ENCODE data around the gene PSMD1.
"Not testable (repeated sequence)": the region's sequence is repeated elsewhere in the genome, so short reads cannot be mapped to it uniquely, and the experiment has no call there.

The PSMD1 gene

GRCh38 chr2:231062776-231063175, 6.1 kb downstream of the PSMD1 start:
- Histone ChIP-seq H3K4me1 (ENCODE audit: control insufficient read depth in 1 of 2, insufficient read depth in 2 of 2, low read length in 2 of 2) (peaks cover 12 to 23% of the 10 kb centered on the region in 2 donors), H3K4me3 (ENCODE audit: low read depth in 1 of 2, low read length in 2 of 2) (no peak overlapping the region), H3K27ac (ENCODE audit: low read length) (no peak overlapping the region), H3K9me3 (ENCODE audit: control insufficient read depth in 1 of 2, low read length in 2 of 2) (no peaks in the 10 kb centered on the region), H3K27me3 (ENCODE audit: low read depth, low read length) (no peaks in the 10 kb centered on the region), H3K36me3 (ENCODE audit: control insufficient read depth in 1 of 2, insufficient read depth in 2 of 2, low read length in 2 of 2) (peaks cover 35 to 56% of the 10 kb centered on the region in 2 donors)

- H3K4me1 ChIP-seq (ENCODE audit: control insufficient read depth in 1 of 2, insufficient read depth in 2 of 2, low read length in 2 of 2) = peaks cover 6 to 17% of the 10 kb centered on the region in 2 donors
- H3K27me3 ChIP-seq (ENCODE audit: low read depth, low read length) = no peaks in the 10 kb centered on the region
- H3K4me3 ChIP-seq (ENCODE audit: low read depth in 1 of 2, low read length in 2 of 2) = no peak overlapping the region
- no peaks in the 10 kb centered on the region for H3K9me3 ChIP-seq (ENCODE audit: control insufficient read depth in 1 of 2, low read length in 2 of 2)
- no peak overlapping the region for H3K27ac ChIP-seq (ENCODE audit: low read length)
- peaks cover 41 to 61% of the 10 kb centered on the region in 2 donors for H3K36me3 ChIP-seq (ENCODE audit: control insufficient read depth in 1 of 2, insufficient read depth in 2 of 2, low read length in 2 of 2)
Measured at GRCh38 chr2:231063347-231063746, 6.7 kb downstream of the PSMD1 start.

- Histone ChIP-seq H3K36me3 (ENCODE audit: control insufficient read depth in 1 of 2, insufficient read depth in 2 of 2, low read length in 2 of 2) (peaks cover 58 to 67% of the 10 kb centered on the region in 2 donors), H3K4me1 (ENCODE audit: control insufficient read depth in 1 of 2, insufficient read depth in 2 of 2, low read length in 2 of 2) (no peaks in the 10 kb centered on the region), H3K4me3 (ENCODE audit: low read depth in 1 of 2, low read length in 2 of 2) (no peak overlapping the region), H3K27me3 (ENCODE audit: low read depth, low read length) (no peaks in the 10 kb centered on the region), H3K9me3 (ENCODE audit: control insufficient read depth in 1 of 2, low read length in 2 of 2) (no peaks in the 10 kb centered on the region), H3K27ac (ENCODE audit: low read length) (no peak overlapping the region)
Measured at GRCh38 chr2:231065966-231066365, 9.3 kb downstream of the PSMD1 start.

GRCh38 chr2:231067531-231067930, 10.9 kb downstream of the PSMD1 start:
- H3K27me3 ChIP-seq (ENCODE audit: low read depth, low read length); H3K9me3 ChIP-seq (ENCODE audit: control insufficient read depth in 1 of 2, low read length in 2 of 2); H3K27ac ChIP-seq (ENCODE audit: low read length); H3K4me3 ChIP-seq (ENCODE audit: low read depth in 1 of 2, low read length in 2 of 2); H3K4me1 ChIP-seq (ENCODE audit: control insufficient read depth in 1 of 2, insufficient read depth in 2 of 2, low read length in 2 of 2): not testable (repeated sequence)
- peaks cover 60 to 64% of the 10 kb centered on the region in 2 donors for H3K36me3 ChIP-seq (ENCODE audit: control insufficient read depth in 1 of 2, insufficient read depth in 2 of 2, low read length in 2 of 2)

GRCh38 chr2:231068525-231069222, 12.0 kb downstream of the PSMD1 start:
- H3K4me1 ChIP-seq (ENCODE audit: control insufficient read depth in 1 of 2, insufficient read depth in 2 of 2, low read length in 2 of 2) = no peaks in the 10 kb centered on the region
- H3K9me3 ChIP-seq (ENCODE audit: control insufficient read depth in 1 of 2, low read length in 2 of 2) = no peaks in the 10 kb centered on the region
- peaks cover 58 to 62% of the 10 kb centered on the region in 2 donors for H3K36me3 ChIP-seq (ENCODE audit: control insufficient read depth in 1 of 2, insufficient read depth in 2 of 2, low read length in 2 of 2)
- no peak overlapping the region for H3K4me3 ChIP-seq (ENCODE audit: low read depth in 1 of 2, low read length in 2 of 2)
- no peak overlapping the region for H3K27ac ChIP-seq (ENCODE audit: low read length)
- no peaks in the 10 kb centered on the region for H3K27me3 ChIP-seq (ENCODE audit: low read depth, low read length)

- no peak overlapping the region for H3K27ac ChIP-seq (ENCODE audit: low read length)
- H3K4me1 ChIP-seq (ENCODE audit: control insufficient read depth in 1 of 2, insufficient read depth in 2 of 2, low read length in 2 of 2) = no peaks in the 10 kb centered on the region
- H3K27me3 ChIP-seq (ENCODE audit: low read depth, low read length) = no peaks in the 10 kb centered on the region
- peaks cover 50 to 54% of the 10 kb centered on the region in 2 donors for H3K36me3 ChIP-seq (ENCODE audit: control insufficient read depth in 1 of 2, insufficient read depth in 2 of 2, low read length in 2 of 2)
- H3K4me3 ChIP-seq (ENCODE audit: low read depth in 1 of 2, low read length in 2 of 2) = no peak overlapping the region
- H3K9me3 ChIP-seq (ENCODE audit: control insufficient read depth in 1 of 2, low read length in 2 of 2) = no peaks in the 10 kb centered on the region
Measured at GRCh38 chr2:231069379-231070054, 12.8 kb downstream of the PSMD1 start.

- peaks cover 0 to 7% of the 10 kb centered on the region in 2 donors for H3K4me1 ChIP-seq (ENCODE audit: control insufficient read depth in 1 of 2, insufficient read depth in 2 of 2, low read length in 2 of 2)
- H3K27ac ChIP-seq (ENCODE audit: low read length) = no peak overlapping the region
- peaks cover 65 to 92% of the 10 kb centered on the region in 2 donors for H3K36me3 ChIP-seq (ENCODE audit: control insufficient read depth in 1 of 2, insufficient read depth in 2 of 2, low read length in 2 of 2)
- H3K9me3 ChIP-seq (ENCODE audit: control insufficient read depth in 1 of 2, low read length in 2 of 2) = no peaks in the 10 kb centered on the region
- no peaks in the 10 kb centered on the region for H3K27me3 ChIP-seq (ENCODE audit: low read depth, low read length)
- H3K4me3 ChIP-seq (ENCODE audit: low read depth in 1 of 2, low read length in 2 of 2) = no peak overlapping the region
Measured at GRCh38 chr2:231084565-231084964, 27.9 kb downstream of the PSMD1 start.

GRCh38 chr2:231088754-231089153, 32.1 kb downstream of the PSMD1 start:
- Histone ChIP-seq H3K36me3 (ENCODE audit: control insufficient read depth in 1 of 2, insufficient read depth in 2 of 2, low read length in 2 of 2) (peaks cover 40 to 59% of the 10 kb centered on the region in 2 donors), H3K27ac (ENCODE audit: low read length) (no peak overlapping the region), H3K9me3 (ENCODE audit: control insufficient read depth in 1 of 2, low read length in 2 of 2) (no peaks in the 10 kb centered on the region), H3K27me3 (ENCODE audit: low read depth, low read length) (no peaks in the 10 kb centered on the region), H3K4me3 (ENCODE audit: low read depth in 1 of 2, low read length in 2 of 2) (no peak overlapping the region), H3K4me1 (ENCODE audit: control insufficient read depth in 1 of 2, insufficient read depth in 2 of 2, low read length in 2 of 2) (peaks cover 0 to 7% of the 10 kb centered on the region in 2 donors)

- Histone ChIP-seq H3K4me1 (ENCODE audit: control insufficient read depth in 1 of 2, insufficient read depth in 2 of 2, low read length in 2 of 2) (no peaks in the 10 kb centered on the region), H3K27ac (ENCODE audit: low read length) (no peak overlapping the region), H3K36me3 (ENCODE audit: control insufficient read depth in 1 of 2, insufficient read depth in 2 of 2, low read length in 2 of 2) (peaks cover 9 to 36% of the 10 kb centered on the region in 2 donors), H3K4me3 (ENCODE audit: low read depth in 1 of 2, low read length in 2 of 2) (no peak overlapping the region), H3K9me3 (ENCODE audit: control insufficient read depth in 1 of 2, low read length in 2 of 2) (no peaks in the 10 kb centered on the region), H3K27me3 (ENCODE audit: low read depth, low read length) (no peaks in the 10 kb centered on the region)
Measured at GRCh38 chr2:231093933-231094332, 37.3 kb downstream of the PSMD1 start.

- peaks cover 5 to 7% of the 10 kb centered on the region in 2 donors for H3K9me3 ChIP-seq (ENCODE audit: control insufficient read depth in 1 of 2, low read length in 2 of 2)
- no peak overlapping the region for H3K27ac ChIP-seq (ENCODE audit: low read length)
- H3K27me3 ChIP-seq (ENCODE audit: low read depth, low read length) = no peaks in the 10 kb centered on the region
- H3K4me1 ChIP-seq (ENCODE audit: control insufficient read depth in 1 of 2, insufficient read depth in 2 of 2, low read length in 2 of 2) = no peaks in the 10 kb centered on the region
- peaks cover 6 to 41% of the 10 kb centered on the region in 2 donors for H3K36me3 ChIP-seq (ENCODE audit: control insufficient read depth in 1 of 2, insufficient read depth in 2 of 2, low read length in 2 of 2)
- no peak overlapping the region for H3K4me3 ChIP-seq (ENCODE audit: low read depth in 1 of 2, low read length in 2 of 2)
Measured at GRCh38 chr2:231094736-231095346, 38.2 kb downstream of the PSMD1 start.

GRCh38 chr2:231099918-231100317, 43.3 kb downstream of the PSMD1 start:
- Histone ChIP-seq H3K36me3 (ENCODE audit: control insufficient read depth in 1 of 2, insufficient read depth in 2 of 2, low read length in 2 of 2) (peaks cover 0 to 52% of the 10 kb centered on the region in 2 donors), H3K27ac (ENCODE audit: low read length) (no peak overlapping the region), H3K4me3 (ENCODE audit: low read depth in 1 of 2, low read length in 2 of 2) (peak overlapping the region in 1 of 2 donors; percentile 8), H3K9me3 (ENCODE audit: control insufficient read depth in 1 of 2, low read length in 2 of 2) (peaks cover 5 to 12% of the 10 kb centered on the region in 2 donors), H3K4me1 (ENCODE audit: control insufficient read depth in 1 of 2, insufficient read depth in 2 of 2, low read length in 2 of 2) (peaks cover 0 to 8% of the 10 kb centered on the region in 2 donors), H3K27me3 (ENCODE audit: low read depth, low read length) (no peaks in the 10 kb centered on the region)

All from muscle layer of duodenum (tissue), 2 donors.